ENCODE measurements around the gene KRT5. TPM values are rescaled to one million over a fixed set of nuclear protein-coding genes. Genes with fewer than 3 reads are reported as not detected.

Gene KRT5
- total RNA-seq, 4 donors from 2014 or later, result 4.6 to 452 (median 18.6) TPM

GRCh38 chr12:52497975-52498374 is 22.2 kb downstream of the KRT5 start:
- 94 to 95% methylated on average over 5 to 6 of the region's 7 CpGs for WGBS, 2 donors (ENCODE audit: low coverage in 1 of 2)
- Histone ChIP-seq H3K36me3 (no peaks in the 10 kb centered on the region), H3K4me1 (peaks cover 0 to 8% (median 0%) of the 10 kb centered on the region in 3 donors), H3K4me3 (no peak overlapping the region), H3K27me3 (no peaks in the 10 kb centered on the region), H3K27ac (no peak overlapping the region), H3K9me3 (no peaks in the 10 kb centered on the region)
- ATAC-seq, result no peak
- TF ChIP-seq POLR2AphosphoS5 (IDR thresholded peaks at IDR 0.05) (no peak), CTCF (IDR thresholded peaks at IDR 0.05) (no peak), POLR2A (IDR thresholded peaks at IDR 0.05) (no peak), EP300 (IDR thresholded peaks at IDR 0.05) (no peak)

GRCh38 chr12:52496590-52497071 is 23.6 kb downstream of the KRT5 start:
- peak; percentile 46 for ATAC-seq
- Histone ChIP-seq H3K27me3 (peaks cover 9% of the 10 kb centered on the region), H3K4me1 (peaks cover 0 to 8% (median 0%) of the 10 kb centered on the region in 3 donors), H3K9me3 (no peaks in the 10 kb centered on the region), H3K27ac (no peak overlapping the region), H3K36me3 (no peaks in the 10 kb centered on the region), H3K4me3 (no peak overlapping the region)
- TF ChIP-seq EP300 (IDR thresholded peaks at IDR 0.05) (no peak), POLR2A (IDR thresholded peaks at IDR 0.05) (no peak), CTCF (IDR thresholded peaks at IDR 0.05) (no peak), POLR2AphosphoS5 (IDR thresholded peaks at IDR 0.05) (no peak)
- 60 to 100% methylated on average over 1 of the region's 4 CpGs for WGBS, 2 donors (ENCODE audit: low coverage in 1 of 2)

GRCh38 chr12:52496054-52496453 is 24.1 kb downstream of the KRT5 start:
- Histone ChIP-seq H3K9me3 (no peaks in the 10 kb centered on the region), H3K27ac (no peak overlapping the region), H3K36me3 (no peaks in the 10 kb centered on the region), H3K27me3 (peaks cover 10% of the 10 kb centered on the region), H3K4me1 (peaks cover 0 to 8% (median 0%) of the 10 kb centered on the region in 3 donors), H3K4me3 (no peak overlapping the region)
- WGBS, 2 donors (ENCODE audit: low coverage in 1 of 2), result 60 to 69% methylated on average over 1 of the region's 2 CpGs
- TF ChIP-seq POLR2A (IDR thresholded peaks at IDR 0.05), result no peak
- TF ChIP-seq POLR2AphosphoS5 (IDR thresholded peaks at IDR 0.05), result no peak
- TF ChIP-seq CTCF (IDR thresholded peaks at IDR 0.05), result no peak
- no peak for TF ChIP-seq EP300 (IDR thresholded peaks at IDR 0.05)
- ATAC-seq, result no peak

- 41 to 43% methylated on average over 2 to 3 of the region's 3 CpGs for WGBS, 2 donors (ENCODE audit: low coverage in 1 of 2)
- Histone ChIP-seq H3K4me3 (no peak overlapping the region), H3K36me3 (no peaks in the 10 kb centered on the region), H3K27me3 (peaks cover 10% of the 10 kb centered on the region), H3K9me3 (no peaks in the 10 kb centered on the region), H3K27ac (no peak overlapping the region), H3K4me1 (peaks cover 0 to 8% (median 0%) of the 10 kb centered on the region in 3 donors)
- ATAC-seq, result no peak
- no peak for TF ChIP-seq POLR2AphosphoS5 (IDR thresholded peaks at IDR 0.05)
Measured at GRCh38 chr12:52495389-52495788, 24.8 kb downstream of the KRT5 start.

- peak; percentile 78 for ATAC-seq
- 46% methylated on average over 3 of the region's 4 CpGs; no CpG with 5 or more reads in 1 of the 2 donors for WGBS, 2 donors (ENCODE audit: low coverage in 1 of 2)
Measured at GRCh38 chr12:52494518-52494917, 25.7 kb downstream of the KRT5 start.

More at GRCh38 chr12:52494518-52494917, 25.7 kb downstream of the KRT5 start:
- Histone ChIP-seq H3K9me3 (no peaks in the 10 kb centered on the region), H3K36me3 (no peaks in the 10 kb centered on the region), H3K27ac (no peak overlapping the region), H3K4me3 (no peak overlapping the region), H3K27me3 (peaks cover 10% of the 10 kb centered on the region), H3K4me1 (peaks cover 0 to 8% (median 0%) of the 10 kb centered on the region in 3 donors)
- TF ChIP-seq CTCF (IDR thresholded peaks at IDR 0.05) (no peak), POLR2AphosphoS5 (IDR thresholded peaks at IDR 0.05) (peak; percentile 57)
